Activated CD4-positive, alpha-beta memory T cell treated with anti-CD3 and anti-CD28 coated beads, Interleukin-2, amount 10 ng/mL, durations not matched to agents 7 days and 5 days (primary cell): Measurements from ENCODE around the gene SLCO4A1. TPM values are rescaled to one million over a fixed set of nuclear protein-coding genes. Genes with fewer than 3 reads are reported as not detected.
A peak's percentile ranks its signal among the peaks of the same experiment; 100 is the strongest.

Experiments used
- CTCF ChIA-PET: fragments of 350-600 bp; sonication (Branson Sonifier 250); formaldehyde crosslinking; loops from one replicate; lab custom pipeline; 2021; ENCODE audit warnings: antibody characterized with exemption, inconsistent platforms; lab: Charles Lee
- POLR2A ChIA-PET: fragments of 350-600 bp; sonication (Branson Sonifier 250); formaldehyde crosslinking; loops from one replicate; lab custom pipeline; 2021; ENCODE audit warnings: antibody characterized with exemption; lab: Charles Lee
- DNase-seq: peaks from one replicate; pipeline ENCODE4 v3.0.0-alpha.2; 2020
- H3K27ac Mint-ChIP-seq: one replicate; pipeline ENCODE4 v1.8.0; 2021; ENCODE audit warnings: mild to moderate bottlenecking, mixed read lengths
- H3K27me3 Mint-ChIP-seq: one replicate; pipeline ENCODE4 v1.8.0; 2021; ENCODE audit warnings: mixed read lengths
- H3K36me3 Mint-ChIP-seq: one replicate; pipeline ENCODE4 v1.8.0; 2021; ENCODE audit warnings: low read depth, mixed read lengths
- H3K4me1 Mint-ChIP-seq: one replicate; pipeline ENCODE4 v1.8.0; 2021; ENCODE audit warnings: mixed read lengths
- H3K4me3 Mint-ChIP-seq: one replicate; pipeline ENCODE4 v1.8.0; 2021; ENCODE audit warnings: mild to moderate bottlenecking, mixed read lengths
- H3K9me3 Mint-ChIP-seq: one replicate; pipeline ENCODE4 v1.8.0; 2021; ENCODE audit warnings: mixed read lengths
- total RNA-seq, 2 experiments: library from RNA; stranded (reverse); gene quantifications; one replicate each; pipeline ENCODE4 v1.2.3, GENCODE V29; 2021

SLCO4A1 gene
- total RNA-seq, 2 experiments from 2014 or later: 51.5 to 51.7 TPM

DNA sequence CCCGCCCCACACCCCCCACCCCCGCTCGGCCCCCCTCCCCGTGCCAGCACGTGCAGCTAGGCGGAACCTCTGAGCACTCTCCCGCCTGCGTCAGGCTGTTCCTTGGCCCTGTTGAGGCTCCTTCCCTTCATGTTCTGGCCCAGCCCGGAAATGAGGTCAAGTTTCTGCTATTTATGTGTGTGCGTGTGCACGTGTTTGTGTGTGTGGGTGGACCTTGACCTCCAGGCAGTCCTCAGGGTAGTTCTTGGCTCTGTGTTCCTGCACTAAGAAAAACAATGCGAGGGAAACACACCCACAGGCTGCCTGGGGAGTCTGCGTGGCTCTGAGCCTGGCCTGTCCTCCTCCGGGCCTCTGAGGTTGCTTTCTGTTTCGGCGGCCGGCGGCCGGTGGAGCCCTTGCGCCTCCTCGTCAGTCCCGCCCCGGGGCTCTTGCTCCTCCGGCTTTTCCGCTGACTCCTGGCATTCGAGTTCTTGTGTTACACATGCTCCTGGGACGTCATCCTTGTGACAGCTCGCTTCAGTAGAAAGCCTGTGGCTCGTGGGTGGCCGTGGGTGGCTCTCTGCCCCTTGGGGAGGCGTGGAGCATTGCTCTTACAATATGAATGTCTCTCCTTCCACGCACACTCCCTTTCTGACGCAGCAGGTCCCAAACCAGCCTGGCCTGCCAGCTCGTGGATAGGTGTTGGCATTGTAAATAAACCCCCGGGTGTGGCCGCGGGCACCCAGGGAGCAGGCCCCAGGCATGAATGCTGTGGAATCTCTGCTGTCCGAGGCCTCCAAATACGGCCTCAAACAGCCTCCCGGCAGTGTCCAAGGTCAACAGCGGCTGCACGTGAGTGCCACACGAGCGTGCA is 10.0 kb downstream of the SLCO4A1 start:
- Mint-ChIP-seq H3K36me3 (peaks cover 31% of the 10 kb centered on the region), H3K4me1 (peaks cover 64% of the 10 kb centered on the region), H3K27me3 (no peaks in the 10 kb centered on the region), H3K27ac (peak overlapping the region; percentile 96), H3K9me3 (no peaks in the 10 kb centered on the region), H3K4me3 (peak overlapping the region; percentile 75)
- ChIA-PET CTCF (interaction anchor here (0.6 to 5.6 kb wide), 9 partner anchors 16 to 170 kb away, joined by 3 to 28 read pairs (median 5); no protein-coding TSS in a partner anchor), POLR2A (interaction anchor here (1.0 to 3.5 kb wide), 13 partner anchors 10 to 266 kb away, joined by 3 to 58 read pairs (median 8); partner anchors contain the start of genes MRGBP, OGFR and SLCO4A1)
- DNase-seq: peak; percentile 79

DNA sequence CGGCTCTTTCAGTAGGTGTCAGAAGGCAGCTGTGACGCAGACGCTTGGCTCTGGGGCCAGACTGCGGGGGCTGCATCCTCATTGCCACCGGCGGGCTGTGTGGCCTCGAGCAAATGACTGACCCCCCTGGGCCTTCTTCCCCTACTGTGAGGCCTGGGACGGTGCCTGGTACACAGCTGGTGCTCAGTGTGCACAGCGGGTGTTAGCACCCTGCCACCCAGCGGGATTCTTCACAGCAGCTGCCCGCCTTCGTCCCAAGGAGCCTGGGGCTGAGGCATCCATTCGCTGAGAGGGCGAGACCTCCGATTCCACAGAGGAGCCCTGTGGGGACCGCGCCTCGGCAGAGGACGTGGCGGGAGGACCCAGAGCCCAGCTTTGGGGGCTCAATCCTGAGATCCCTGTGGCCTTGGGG is 10.6 kb downstream of the SLCO4A1 start:
- peaks cover 31% of the 10 kb centered on the region for H3K36me3 Mint-ChIP-seq
- CTCF ChIA-PET: interaction anchor here (1.5 to 2.8 kb wide), 3 partner anchors 15 to 155 kb away, joined by 3 to 11 read pairs (median 10); no protein-coding TSS in a partner anchor
- H3K4me3 Mint-ChIP-seq: no peak overlapping the region
- DNase-seq: no peak
- POLR2A ChIA-PET: interaction anchor here (2.0 to 3.5 kb wide), 3 partner anchors 10 to 87 kb away, joined by 11 to 58 read pairs (median 16); partner anchors contain the start of gene SLCO4A1
- peak overlapping the region; percentile 96 for H3K27ac Mint-ChIP-seq
- H3K27me3 Mint-ChIP-seq: no peaks in the 10 kb centered on the region
- no peaks in the 10 kb centered on the region for H3K9me3 Mint-ChIP-seq
- peaks cover 58% of the 10 kb centered on the region for H3K4me1 Mint-ChIP-seq

DNA sequence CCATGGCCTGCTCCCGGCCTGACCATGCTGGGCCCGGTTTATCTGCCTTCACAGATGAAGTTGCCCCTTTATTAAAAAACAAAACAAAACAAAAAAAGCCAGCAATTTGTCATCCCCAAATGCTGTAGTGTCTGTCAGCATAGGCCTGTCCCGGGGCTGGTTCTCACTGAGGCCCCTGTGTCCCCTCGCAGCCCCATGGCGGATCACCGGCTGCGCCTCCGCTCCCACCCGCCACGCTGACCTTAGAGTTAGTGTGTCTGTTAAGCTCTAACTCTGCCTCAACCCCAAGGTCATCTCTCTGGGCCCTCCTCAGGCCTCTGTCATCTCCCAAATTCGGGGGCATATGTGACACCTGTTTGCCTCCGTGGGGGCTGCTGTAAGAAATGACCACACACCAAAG is 11.1 kb downstream of the SLCO4A1 start:
- H3K9me3 Mint-ChIP-seq: no peaks in the 10 kb centered on the region
- no peak overlapping the region for H3K4me3 Mint-ChIP-seq
- peak overlapping the region; percentile 58 for H3K27ac Mint-ChIP-seq
- ChIA-PET CTCF (no interaction called here), POLR2A (interaction anchor here (3.3 kb wide), 1 partner anchor 87 kb away, joined by 16 read pairs; no protein-coding TSS in a partner anchor)
- peaks cover 31% of the 10 kb centered on the region for H3K36me3 Mint-ChIP-seq
- H3K4me1 Mint-ChIP-seq: peaks cover 54% of the 10 kb centered on the region
- no peak for DNase-seq
- no peaks in the 10 kb centered on the region for H3K27me3 Mint-ChIP-seq

DNA sequence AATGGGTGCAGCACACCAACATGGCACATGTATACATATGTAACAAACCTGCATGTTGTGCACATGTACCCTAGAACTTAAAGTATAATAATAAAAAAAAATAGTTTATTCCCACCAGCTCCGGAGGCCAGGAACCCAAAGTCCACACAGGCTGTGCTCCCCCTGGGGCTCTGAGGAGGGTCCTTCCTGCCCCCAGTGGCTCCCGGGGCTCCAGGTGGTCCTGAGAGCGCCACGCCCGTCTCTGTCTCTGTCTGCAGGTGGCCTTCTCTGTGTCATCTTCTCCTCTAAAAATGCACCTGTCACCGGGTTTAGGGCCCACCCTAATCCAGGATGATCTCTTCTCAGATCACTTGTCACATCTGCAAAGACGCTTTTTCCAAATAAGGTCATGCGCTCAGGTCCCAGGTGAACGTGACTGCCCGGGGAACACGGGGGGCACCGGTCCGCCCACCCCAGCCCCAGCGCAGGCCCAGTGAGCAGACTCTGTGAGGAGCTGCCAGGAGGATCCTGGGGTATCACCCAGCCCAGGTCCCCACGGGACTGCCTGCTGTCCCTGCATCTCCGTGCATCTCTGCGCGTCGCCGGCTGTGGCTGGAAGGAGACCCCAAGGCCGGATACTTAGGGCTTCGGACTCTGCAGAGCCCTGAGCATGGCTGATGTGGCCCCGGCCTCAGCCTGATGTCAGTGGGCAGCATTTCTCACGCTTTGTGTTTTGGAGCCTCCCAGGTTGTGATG is 11.8 kb downstream of the SLCO4A1 start:
- Mint-ChIP-seq H3K36me3 (peaks cover 31% of the 10 kb centered on the region), H3K27ac (peak overlapping the region; percentile 18), H3K4me3 (no peak overlapping the region), H3K9me3 (no peaks in the 10 kb centered on the region), H3K4me1 (peaks cover 47% of the 10 kb centered on the region), H3K27me3 (no peaks in the 10 kb centered on the region)
- ChIA-PET POLR2A (no interaction called here), CTCF (no interaction called here)
- DNase-seq: no peak

DNA sequence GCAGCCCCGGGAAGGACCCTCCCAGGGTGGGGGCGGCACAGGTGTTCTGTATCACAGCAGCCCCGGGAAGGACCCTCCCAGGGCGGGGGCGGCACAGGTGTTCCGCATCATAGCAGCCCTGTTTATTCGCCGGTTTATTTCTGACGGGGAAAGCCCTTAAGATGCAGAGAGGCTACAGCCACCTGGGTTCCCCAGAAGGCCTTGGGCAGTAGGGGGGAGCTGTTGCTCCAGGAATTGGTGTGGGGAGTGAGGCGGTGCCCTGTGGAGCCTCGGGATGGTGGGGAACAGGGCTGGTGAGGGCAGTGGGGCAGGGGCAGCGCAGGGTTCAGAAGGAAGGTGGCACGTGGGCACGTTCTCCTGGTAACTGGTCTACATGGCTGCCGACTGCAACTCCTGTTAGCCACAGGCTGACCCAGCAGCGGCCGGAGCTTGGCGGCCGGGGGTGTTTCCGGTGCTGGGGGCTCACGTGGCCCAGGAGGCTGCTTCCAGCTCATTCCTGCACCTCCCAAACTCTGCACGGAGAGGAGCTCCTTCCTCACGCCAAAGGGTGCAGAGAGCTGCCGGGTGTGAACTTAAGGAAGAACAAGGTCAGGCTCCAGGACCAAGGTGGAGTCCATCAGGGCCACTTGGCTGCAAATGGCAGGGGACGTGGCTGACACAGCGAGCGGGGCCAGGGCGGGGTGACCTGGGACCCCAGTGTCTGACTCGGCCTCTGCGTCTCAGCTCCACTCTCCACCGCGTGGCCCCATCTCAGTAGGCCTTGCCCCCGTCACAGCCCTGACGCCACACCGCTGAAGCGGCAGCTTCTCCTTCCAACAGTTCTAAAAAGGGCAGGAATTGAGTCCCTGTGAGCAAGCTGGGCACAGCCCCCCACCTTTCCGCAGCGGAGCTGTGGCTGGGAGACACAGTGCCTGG is 13.2 kb downstream of the SLCO4A1 start:
- Mint-ChIP-seq H3K27ac (no peak overlapping the region), H3K9me3 (no peaks in the 10 kb centered on the region), H3K4me1 (peaks cover 33% of the 10 kb centered on the region), H3K36me3 (peaks cover 27% of the 10 kb centered on the region), H3K27me3 (no peaks in the 10 kb centered on the region), H3K4me3 (no peak overlapping the region)
- no peak for DNase-seq
- POLR2A ChIA-PET: interaction anchor here (1.1 to 1.6 kb wide), 3 partner anchors 11 to 139 kb away, joined by 4 to 5 read pairs (median 4); no protein-coding TSS in a partner anchor
- CTCF ChIA-PET: no interaction called here

DNA sequence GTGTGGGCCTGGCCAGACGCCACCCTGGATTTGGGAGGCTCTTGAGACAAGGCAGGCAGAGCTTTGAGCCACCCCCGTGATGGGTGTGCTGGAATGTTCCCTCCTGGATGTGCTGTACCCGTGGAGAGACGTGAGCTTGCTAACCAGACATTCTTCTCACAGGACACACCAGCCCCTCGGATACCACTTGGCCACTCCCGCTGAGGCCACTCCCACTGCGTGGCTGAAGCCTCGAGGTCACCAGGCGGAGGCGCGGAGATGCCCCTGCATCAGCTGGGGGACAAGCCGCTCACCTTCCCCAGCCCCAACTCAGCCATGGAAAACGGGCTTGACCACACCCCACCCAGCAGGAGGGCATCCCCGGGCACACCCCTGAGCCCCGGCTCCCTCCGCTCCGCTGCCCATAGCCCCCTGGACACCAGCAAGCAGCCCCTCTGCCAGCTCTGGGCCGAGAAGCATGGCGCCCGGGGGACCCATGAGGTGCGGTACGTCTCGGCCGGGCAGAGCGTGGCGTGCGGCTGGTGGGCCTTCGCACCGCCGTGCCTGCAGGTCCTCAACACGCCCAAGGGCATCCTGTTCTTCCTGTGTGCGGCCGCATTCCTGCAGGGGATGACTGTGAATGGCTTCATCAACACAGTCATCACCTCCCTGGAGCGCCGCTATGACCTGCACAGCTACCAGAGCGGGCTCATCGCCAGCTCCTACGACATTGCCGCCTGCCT is 14.1 kb downstream of the SLCO4A1 start:
- no peak overlapping the region for H3K4me3 Mint-ChIP-seq
- CTCF ChIA-PET: interaction anchor here (1.3 kb wide), 1 partner anchor 40 kb away, joined by 3 read pairs; no protein-coding TSS in a partner anchor
- H3K27ac Mint-ChIP-seq: no peak overlapping the region
- no peaks in the 10 kb centered on the region for H3K27me3 Mint-ChIP-seq
- DNase-seq: no peak
- H3K9me3 Mint-ChIP-seq: no peaks in the 10 kb centered on the region
- H3K36me3 Mint-ChIP-seq: peaks cover 20% of the 10 kb centered on the region
- peaks cover 25% of the 10 kb centered on the region for H3K4me1 Mint-ChIP-seq
- POLR2A ChIA-PET: interaction anchor here (1.1 to 1.6 kb wide), 3 partner anchors 11 to 138 kb away, joined by 4 to 5 read pairs (median 4); no protein-coding TSS in a partner anchor

DNA sequence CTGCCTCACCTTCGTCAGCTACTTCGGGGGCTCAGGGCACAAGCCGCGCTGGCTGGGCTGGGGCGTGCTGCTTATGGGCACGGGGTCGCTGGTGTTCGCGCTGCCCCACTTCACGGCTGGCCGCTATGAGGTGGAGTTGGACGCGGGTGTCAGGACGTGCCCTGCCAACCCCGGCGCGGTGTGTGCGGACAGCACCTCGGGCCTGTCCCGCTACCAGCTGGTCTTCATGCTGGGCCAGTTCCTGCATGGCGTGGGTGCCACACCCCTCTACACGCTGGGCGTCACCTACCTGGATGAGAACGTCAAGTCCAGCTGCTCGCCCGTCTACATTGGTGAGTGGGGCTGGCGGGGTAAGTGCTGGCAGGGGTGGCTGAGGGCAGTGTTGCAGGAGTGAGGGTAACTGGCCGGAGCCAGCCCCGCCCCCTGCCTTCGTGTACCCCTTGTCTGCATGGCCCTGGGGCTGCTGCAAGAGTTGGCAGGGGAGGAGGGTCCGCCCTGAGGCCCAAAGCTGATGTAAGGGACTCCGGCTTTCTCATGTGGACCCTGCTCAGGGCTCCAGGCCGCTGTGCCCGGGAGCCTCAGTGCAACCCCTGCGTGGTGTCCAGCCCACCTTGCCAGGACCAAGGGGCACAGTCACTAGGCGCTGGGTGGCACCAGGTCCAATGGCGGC is 14.8 kb downstream of the SLCO4A1 start:
- ChIA-PET POLR2A (no interaction called here), CTCF (interaction anchor here (1.3 kb wide), 1 partner anchor 40 kb away, joined by 3 read pairs; no protein-coding TSS in a partner anchor)
- DNase-seq: no peak
- H3K4me1 Mint-ChIP-seq: peaks cover 19% of the 10 kb centered on the region
- H3K27ac Mint-ChIP-seq: no peak overlapping the region
- H3K27me3 Mint-ChIP-seq: no peaks in the 10 kb centered on the region
- H3K9me3 Mint-ChIP-seq: no peaks in the 10 kb centered on the region
- peaks cover 19% of the 10 kb centered on the region for H3K36me3 Mint-ChIP-seq
- H3K4me3 Mint-ChIP-seq: no peak overlapping the region

DNA sequence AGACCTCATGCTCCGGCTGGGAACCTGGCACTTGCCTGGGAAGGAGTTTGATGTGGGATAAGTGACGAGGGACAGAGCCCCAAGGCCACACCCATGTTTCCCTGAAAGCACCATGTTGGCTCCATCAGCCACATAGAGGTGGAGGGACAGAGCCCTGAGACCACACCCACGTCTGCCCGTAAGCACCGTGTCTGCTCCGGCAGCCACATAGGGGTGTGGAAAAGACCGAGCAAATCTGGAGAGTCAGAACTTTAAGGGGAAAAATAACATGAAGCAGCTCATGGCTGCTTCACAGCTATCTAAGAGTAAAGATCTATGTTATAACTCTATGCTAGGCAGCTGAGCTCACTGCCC is 15.3 kb downstream of the SLCO4A1 start:
- ChIA-PET POLR2A (interaction anchor here (1.0 kb wide), 1 partner anchor 83 kb away, joined by 3 read pairs; no protein-coding TSS in a partner anchor), CTCF (interaction anchor here (1.3 kb wide), 1 partner anchor 41 kb away, joined by 3 read pairs; no protein-coding TSS in a partner anchor)
- DNase-seq: no peak
- Mint-ChIP-seq H3K9me3 (no peaks in the 10 kb centered on the region), H3K4me3 (no peak overlapping the region), H3K4me1 (peaks cover 14% of the 10 kb centered on the region), H3K27me3 (no peaks in the 10 kb centered on the region), H3K27ac (no peak overlapping the region), H3K36me3 (peaks cover 19% of the 10 kb centered on the region)

DNA sequence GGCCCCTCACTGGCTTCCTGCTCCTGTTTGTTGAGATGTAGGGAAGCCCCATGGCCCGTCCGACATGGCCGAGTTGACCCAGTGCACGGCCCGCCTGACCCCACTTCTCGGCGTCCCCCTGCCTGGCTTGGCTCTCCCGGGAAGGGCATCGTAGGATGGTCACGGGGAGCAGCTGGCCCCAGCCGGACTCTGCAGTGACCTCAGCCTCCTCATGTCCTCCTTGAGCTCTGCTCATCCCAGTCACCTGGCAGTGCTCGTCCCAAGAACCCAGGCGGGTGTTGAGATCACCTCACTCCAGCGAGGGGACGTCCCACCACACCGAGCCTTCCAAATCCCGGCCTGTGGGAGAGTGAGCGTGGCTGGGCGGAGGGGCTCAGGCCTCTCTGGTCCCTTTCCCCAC is 15.7 kb downstream of the SLCO4A1 start:
- no peak overlapping the region for H3K27ac Mint-ChIP-seq
- H3K9me3 Mint-ChIP-seq: no peaks in the 10 kb centered on the region
- no peaks in the 10 kb centered on the region for H3K27me3 Mint-ChIP-seq
- H3K4me3 Mint-ChIP-seq: no peak overlapping the region
- CTCF ChIA-PET: no interaction called here
- peaks cover 10% of the 10 kb centered on the region for H3K4me1 Mint-ChIP-seq
- peaks cover 19% of the 10 kb centered on the region for H3K36me3 Mint-ChIP-seq
- POLR2A ChIA-PET: interaction anchor here (1.0 kb wide), 1 partner anchor 83 kb away, joined by 3 read pairs; no protein-coding TSS in a partner anchor
- no peak for DNase-seq

DNA sequence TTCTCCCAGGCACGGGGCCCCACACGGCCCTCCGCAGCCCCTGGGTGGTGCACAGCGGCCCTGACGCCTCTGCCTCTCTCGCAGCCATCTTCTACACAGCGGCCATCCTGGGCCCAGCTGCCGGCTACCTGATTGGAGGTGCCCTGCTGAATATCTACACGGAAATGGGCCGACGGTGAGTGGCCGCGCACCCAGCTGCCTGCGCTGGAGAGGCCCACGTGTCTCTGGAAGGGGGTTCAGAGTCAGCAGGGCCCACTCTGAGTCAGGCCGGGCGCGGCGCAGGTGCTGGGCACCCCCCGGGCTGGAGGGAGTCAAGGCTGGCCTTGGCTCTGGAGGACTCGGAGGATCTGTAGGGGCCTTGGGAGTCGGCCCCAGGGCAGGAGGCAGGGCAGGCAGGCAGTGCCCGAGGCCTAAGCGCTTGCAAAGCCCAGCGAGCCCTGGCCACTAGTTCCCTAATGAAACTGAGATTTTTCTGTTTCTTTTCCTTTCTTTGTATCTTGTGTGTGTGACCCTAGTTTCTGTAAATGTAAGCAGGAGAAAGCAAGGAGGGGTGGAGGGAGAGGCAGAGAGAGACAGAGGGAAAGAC is 16.4 kb downstream of the SLCO4A1 start:
- H3K36me3 Mint-ChIP-seq: peaks cover 17% of the 10 kb centered on the region
- H3K27ac Mint-ChIP-seq: no peak overlapping the region
- no peak for DNase-seq
- H3K4me3 Mint-ChIP-seq: no peak overlapping the region
- no peaks in the 10 kb centered on the region for H3K27me3 Mint-ChIP-seq
- POLR2A ChIA-PET: interaction anchor here (1.0 kb wide), 1 partner anchor 82 kb away, joined by 3 read pairs; no protein-coding TSS in a partner anchor
- peaks cover 3% of the 10 kb centered on the region for H3K4me1 Mint-ChIP-seq
- CTCF ChIA-PET: no interaction called here
- no peaks in the 10 kb centered on the region for H3K9me3 Mint-ChIP-seq
